Mesothelial cell of epicardium (in vitro differentiated cells): Measurements from ENCODE around the gene TMEM247. TPM values are rescaled to one million over a fixed set of nuclear protein-coding genes. Genes with fewer than 3 reads are reported as not detected.

Experiments used
- DNase-seq, 2 experiments: peaks; one replicate each; pipeline ENCODE4 v3.0.0; 2021; ENCODE audit warnings: low spot score in 2 of 2; ENCODE audit not compliant: unreplicated experiment in 2 of 2
- H3K27ac Mint-ChIP-seq: 2 replicates; pipeline ENCODE4 v1.8.0; 2021; ENCODE audit warnings: mixed read lengths
- H3K27me3 Mint-ChIP-seq: 2 replicates; pipeline ENCODE4 v1.8.0; 2021; ENCODE audit warnings: low read depth, mixed read lengths
- H3K36me3 Mint-ChIP-seq: 2 replicates; pipeline ENCODE4 v1.8.0; 2021; ENCODE audit warnings: mixed read lengths
- H3K4me1 Mint-ChIP-seq: 2 replicates; pipeline ENCODE4 v1.8.0; 2021; ENCODE audit warnings: mixed read lengths
- H3K4me3 Mint-ChIP-seq: 2 replicates; pipeline ENCODE4 v1.8.0; 2021; ENCODE audit warnings: mild to moderate bottlenecking, moderate library complexity, mixed read lengths
- H3K9me3 Mint-ChIP-seq: 2 replicates; pipeline ENCODE4 v1.8.0; 2021; ENCODE audit warnings: mixed read lengths
- total RNA-seq: library from RNA; stranded (reverse); gene quantifications from 3 replicates; pipeline ENCODE4 v1.2.1, GENCODE V29; 2021
- TF ChIP-seq, protein P1 (sequence below): fragments of 200-600 bp; sonication (generic); IDR thresholded peaks from one replicate; pipeline ENCODE4 v1.5.0; 2021; ENCODE audit warnings: antibody characterized with exemption; ENCODE audit not compliant: unreplicated experiment

TMEM247 gene
- total RNA-seq, 1 donor from 2014 or later, result not detected

DNA sequence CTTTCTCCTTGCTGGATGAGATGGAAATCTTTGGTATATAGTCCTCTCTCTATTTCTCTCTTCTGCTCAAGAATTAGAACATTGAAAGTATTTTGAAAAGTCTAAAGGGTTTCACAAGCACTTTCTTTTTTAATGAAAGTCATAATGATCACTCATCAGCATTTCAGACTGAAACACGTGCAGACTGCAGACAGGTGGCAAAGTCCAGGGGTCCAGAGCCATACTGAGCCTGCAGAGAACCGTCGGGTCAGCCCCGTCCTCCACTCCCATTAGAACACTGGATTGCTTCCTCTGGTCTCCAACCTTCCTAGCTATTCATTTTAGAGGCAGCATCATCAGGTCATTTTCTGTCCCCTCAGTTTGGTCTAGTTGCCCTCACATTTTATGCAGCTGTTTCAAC, 3.1 kb downstream of the TMEM247 start:
- Mint-ChIP-seq H3K27me3 (peaks cover 2% of the 10 kb centered on the region), H3K36me3 (no peaks in the 10 kb centered on the region), H3K27ac (no peak overlapping the region), H3K4me1 (peaks cover 10% of the 10 kb centered on the region), H3K4me3 (no peak overlapping the region), H3K9me3 (peaks cover 13% of the 10 kb centered on the region)
- no peak for DNase-seq
- TF ChIP-seq, protein P1, sequence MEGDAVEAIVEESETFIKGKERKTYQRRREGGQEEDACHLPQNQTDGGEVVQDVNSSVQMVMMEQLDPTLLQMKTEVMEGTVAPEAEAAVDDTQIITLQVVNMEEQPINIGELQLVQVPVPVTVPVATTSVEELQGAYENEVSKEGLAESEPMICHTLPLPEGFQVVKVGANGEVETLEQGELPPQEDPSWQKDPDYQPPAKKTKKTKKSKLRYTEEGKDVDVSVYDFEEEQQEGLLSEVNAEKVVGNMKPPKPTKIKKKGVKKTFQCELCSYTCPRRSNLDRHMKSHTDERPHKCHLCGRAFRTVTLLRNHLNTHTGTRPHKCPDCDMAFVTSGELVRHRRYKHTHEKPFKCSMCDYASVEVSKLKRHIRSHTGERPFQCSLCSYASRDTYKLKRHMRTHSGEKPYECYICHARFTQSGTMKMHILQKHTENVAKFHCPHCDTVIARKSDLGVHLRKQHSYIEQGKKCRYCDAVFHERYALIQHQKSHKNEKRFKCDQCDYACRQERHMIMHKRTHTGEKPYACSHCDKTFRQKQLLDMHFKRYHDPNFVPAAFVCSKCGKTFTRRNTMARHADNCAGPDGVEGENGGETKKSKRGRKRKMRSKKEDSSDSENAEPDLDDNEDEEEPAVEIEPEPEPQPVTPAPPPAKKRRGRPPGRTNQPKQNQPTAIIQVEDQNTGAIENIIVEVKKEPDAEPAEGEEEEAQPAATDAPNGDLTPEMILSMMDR, result no peak

DNA sequence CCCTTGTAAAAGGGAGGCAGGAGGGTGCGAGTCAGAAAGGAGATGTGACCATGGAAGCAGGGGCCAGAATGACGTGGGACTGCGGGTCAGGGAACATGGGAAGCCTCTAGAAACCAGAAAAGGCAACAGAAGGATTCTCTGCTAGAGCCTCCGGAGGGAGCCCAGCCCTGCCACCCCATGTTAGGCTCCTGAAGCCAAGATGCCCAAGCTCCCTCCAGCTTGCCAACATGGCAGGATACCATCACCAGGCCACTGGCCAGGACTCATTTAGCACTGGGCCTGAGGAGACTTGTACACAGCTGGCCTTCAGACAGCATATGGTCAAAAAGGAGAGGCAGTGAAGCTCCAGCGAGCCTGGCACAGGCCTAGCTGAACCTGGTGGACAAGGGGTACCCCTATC, 5.6 kb downstream of the TMEM247 start:
- Mint-ChIP-seq H3K4me1 (peaks cover 21% of the 10 kb centered on the region), H3K27ac (no peak overlapping the region), H3K4me3 (no peak overlapping the region), H3K27me3 (peaks cover 2% of the 10 kb centered on the region), H3K36me3 (no peaks in the 10 kb centered on the region), H3K9me3 (no peaks in the 10 kb centered on the region)
- TF ChIP-seq, protein P1, result no peak
- DNase-seq, result no peak

DNA sequence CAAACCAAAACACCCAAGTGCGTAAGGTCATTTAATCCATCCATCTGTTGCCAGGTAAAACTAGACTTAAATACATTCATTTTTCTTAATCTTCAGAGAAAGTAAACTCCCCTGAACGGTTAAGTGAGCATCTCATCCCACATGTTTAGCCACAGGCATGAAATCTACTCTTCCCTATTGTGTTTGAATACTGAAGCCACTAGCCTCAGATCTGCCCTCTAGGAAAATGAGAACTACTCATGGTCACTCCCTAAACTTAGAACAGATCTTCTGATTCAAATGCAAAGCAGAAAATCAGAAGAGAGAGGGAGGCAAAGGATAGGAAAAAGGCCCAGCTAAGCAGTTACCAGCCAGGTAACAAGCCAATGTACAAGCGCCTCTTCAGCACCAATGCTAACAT, 7.1 kb downstream of the TMEM247 start:
- H3K4me1 Mint-ChIP-seq, result peaks cover 28% of the 10 kb centered on the region
- H3K9me3 Mint-ChIP-seq, result no peaks in the 10 kb centered on the region
- no peaks in the 10 kb centered on the region for H3K27me3 Mint-ChIP-seq
- TF ChIP-seq, protein P1, result no peak
- H3K4me3 Mint-ChIP-seq, result no peak overlapping the region
- DNase-seq, result no peak
- no peak overlapping the region for H3K27ac Mint-ChIP-seq
- no peaks in the 10 kb centered on the region for H3K36me3 Mint-ChIP-seq

DNA sequence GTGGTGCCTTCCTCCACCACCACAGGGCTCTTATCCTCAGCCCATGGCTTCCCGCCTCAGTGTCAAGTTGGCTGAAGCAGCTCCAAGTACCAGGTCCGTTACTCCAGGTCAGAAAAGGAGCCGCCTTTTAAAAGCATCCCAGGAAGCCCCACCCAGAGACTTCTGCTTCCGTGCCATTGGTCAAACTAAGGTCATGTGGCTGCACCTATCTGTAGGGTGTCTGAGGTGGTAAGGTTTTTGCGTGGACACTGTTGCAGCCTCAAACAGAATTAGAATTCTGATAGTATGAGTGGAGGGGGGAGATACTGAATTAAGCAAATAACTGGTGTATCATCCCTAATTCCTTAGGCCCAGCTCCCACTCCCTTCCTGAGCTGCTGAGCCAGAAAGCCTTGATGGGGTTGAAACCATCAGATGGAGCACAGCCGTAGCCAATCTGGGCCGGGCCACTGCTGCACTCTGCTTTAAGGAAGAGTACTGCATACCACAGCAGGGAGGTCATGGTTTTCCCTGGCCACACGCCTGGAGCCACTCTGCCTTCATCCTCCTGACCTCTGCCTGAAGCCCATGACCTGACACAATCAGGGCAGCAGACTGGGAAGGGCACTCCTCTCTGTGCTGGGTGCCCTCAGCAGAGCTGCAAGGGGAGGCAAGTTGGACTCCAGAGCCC, 8.4 kb downstream of the TMEM247 start:
- DNase-seq, result no peak
- Mint-ChIP-seq H3K27ac (no peak overlapping the region), H3K4me3 (no peak overlapping the region), H3K9me3 (no peaks in the 10 kb centered on the region), H3K4me1 (peaks cover 21% of the 10 kb centered on the region), H3K27me3 (no peaks in the 10 kb centered on the region), H3K36me3 (no peaks in the 10 kb centered on the region)
- TF ChIP-seq, protein P1, result no peak

DNA sequence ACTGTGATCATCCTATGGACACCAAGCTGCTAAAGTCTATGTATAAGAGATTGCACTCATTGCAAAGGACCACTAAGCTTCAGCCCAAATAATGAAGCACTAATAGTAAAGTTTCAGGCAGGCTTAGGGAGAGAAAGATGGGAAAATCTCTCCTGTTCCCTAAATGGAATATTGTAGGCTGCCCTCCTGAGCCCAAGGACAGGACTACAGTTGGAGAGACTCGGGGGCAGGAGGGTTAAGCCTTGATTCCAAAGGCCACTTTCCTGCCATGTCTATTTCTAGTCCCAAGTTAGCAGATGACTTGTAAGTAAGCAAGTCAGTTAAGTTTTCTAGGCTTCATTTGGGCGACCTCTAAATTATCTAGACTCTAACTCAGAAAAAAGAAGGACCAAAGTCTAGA, 9.0 kb downstream of the TMEM247 start:
- no peak overlapping the region for H3K4me3 Mint-ChIP-seq
- no peaks in the 10 kb centered on the region for H3K9me3 Mint-ChIP-seq
- no peaks in the 10 kb centered on the region for H3K36me3 Mint-ChIP-seq
- no peaks in the 10 kb centered on the region for H3K27me3 Mint-ChIP-seq
- no peak overlapping the region for H3K27ac Mint-ChIP-seq
- H3K4me1 Mint-ChIP-seq, result peaks cover 25% of the 10 kb centered on the region
- no peak for DNase-seq
- TF ChIP-seq, protein P1, result no peak
